Stimulated activated naive B cell treated with anti-CD40 and anti-IgM and Interleukin-4, amounts not matched to agents 10 μg/mL and 1 μg/mL and 100 μg/mL, for 72 hours (primary cell): ENCODE measurements around the gene SDC1.

ENCODE experiments used
- ATAC-seq, 2 donors: fragments of 150-1000 bp; cut with Tn5 transposase; replicated peaks; 2 replicates each; pipeline ENCODE4 v1.10.0; 2021; ENCODE audit warnings: moderate library complexity in 1 of 2
- DNase-seq: peaks from one replicate; pipeline ENCODE4 v3.0.0; 2021
- H3K27ac Mint-ChIP-seq: one replicate; pipeline ENCODE4 v1.8.0; 2022; ENCODE audit warnings: mild to moderate bottlenecking, mixed read lengths
- H3K27me3 Mint-ChIP-seq, 2 donors: one replicate each; pipeline ENCODE4 v1.8.0; 2022; ENCODE audit warnings: mixed read lengths in 2 of 2
- H3K36me3 Mint-ChIP-seq, 2 donors: one replicate each; pipeline ENCODE4 v1.8.0; 2022; ENCODE audit warnings: mixed read lengths in 2 of 2, mild to moderate bottlenecking in 1 of 2
- H3K4me1 Mint-ChIP-seq, 2 donors: one replicate each; pipeline ENCODE4 v1.8.0; 2022; ENCODE audit warnings: mixed read lengths in 2 of 2, mild to moderate bottlenecking in 1 of 2
- H3K4me3 Mint-ChIP-seq, 2 donors: one replicate each; pipeline ENCODE4 v1.8.0; 2022; ENCODE audit warnings: mild to moderate bottlenecking in 2 of 2, mixed read lengths in 2 of 2, moderate library complexity in 1 of 2
- H3K9me3 Mint-ChIP-seq, 2 donors: one replicate each; pipeline ENCODE4 v1.8.0; 2022; ENCODE audit warnings: mixed read lengths in 2 of 2, mild to moderate bottlenecking in 1 of 2

SDC1 gene

DNA sequence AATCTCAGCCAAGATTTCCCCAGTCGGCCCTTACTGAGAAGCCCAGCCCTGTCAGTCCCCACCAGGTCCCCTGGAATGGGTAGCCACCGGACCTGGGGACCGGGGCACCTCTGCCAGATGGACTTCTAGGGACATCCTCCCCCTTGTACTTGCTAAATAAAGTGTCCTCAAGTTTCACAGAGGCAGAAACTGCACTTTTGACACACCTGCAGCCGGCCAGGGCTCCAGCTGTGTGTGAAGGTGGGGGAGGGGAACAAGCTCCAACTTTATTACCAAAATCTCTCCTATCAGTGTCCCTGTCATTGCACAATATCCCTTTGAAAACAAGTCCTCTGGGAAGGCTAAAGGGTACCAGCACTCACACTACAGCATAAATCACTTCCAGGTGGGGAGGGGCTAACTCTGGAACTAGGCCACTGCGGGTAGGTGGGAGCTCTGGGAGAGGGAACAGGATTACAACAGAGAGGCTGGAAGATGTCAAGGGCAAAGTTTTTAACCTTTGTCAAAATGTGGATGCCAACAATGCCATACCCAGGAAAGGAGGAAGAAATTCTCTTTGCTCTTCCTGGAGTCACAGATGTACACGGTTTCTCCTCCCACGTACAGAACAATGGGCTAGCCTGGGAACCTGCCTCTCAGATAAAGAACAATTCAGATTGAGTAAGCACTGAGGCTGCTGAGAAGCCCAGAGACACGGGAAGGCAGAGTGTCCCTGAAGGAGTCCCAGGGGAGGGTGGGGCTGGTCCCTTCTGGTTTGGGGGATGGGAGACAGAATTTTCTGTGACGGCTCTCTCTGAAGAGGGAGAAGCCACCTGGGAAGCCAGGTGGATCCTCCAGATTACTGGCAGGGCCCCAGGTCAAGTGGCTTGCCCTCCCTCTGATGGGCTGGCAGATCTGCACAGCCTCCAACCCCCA is 11.0 kb downstream of the SDC1 start:
- peaks cover 5 to 6% of the 10 kb centered on the region in 2 donors for H3K27me3 Mint-ChIP-seq
- H3K36me3 Mint-ChIP-seq, result no peaks in the 10 kb centered on the region
- no peak for ATAC-seq
- DNase-seq, result no peak
- no peaks in the 10 kb centered on the region for H3K4me1 Mint-ChIP-seq
- H3K27ac Mint-ChIP-seq, result peak overlapping the region; percentile 32
- no peaks in the 10 kb centered on the region for H3K9me3 Mint-ChIP-seq
- H3K4me3 Mint-ChIP-seq, result no peak overlapping the region

DNA sequence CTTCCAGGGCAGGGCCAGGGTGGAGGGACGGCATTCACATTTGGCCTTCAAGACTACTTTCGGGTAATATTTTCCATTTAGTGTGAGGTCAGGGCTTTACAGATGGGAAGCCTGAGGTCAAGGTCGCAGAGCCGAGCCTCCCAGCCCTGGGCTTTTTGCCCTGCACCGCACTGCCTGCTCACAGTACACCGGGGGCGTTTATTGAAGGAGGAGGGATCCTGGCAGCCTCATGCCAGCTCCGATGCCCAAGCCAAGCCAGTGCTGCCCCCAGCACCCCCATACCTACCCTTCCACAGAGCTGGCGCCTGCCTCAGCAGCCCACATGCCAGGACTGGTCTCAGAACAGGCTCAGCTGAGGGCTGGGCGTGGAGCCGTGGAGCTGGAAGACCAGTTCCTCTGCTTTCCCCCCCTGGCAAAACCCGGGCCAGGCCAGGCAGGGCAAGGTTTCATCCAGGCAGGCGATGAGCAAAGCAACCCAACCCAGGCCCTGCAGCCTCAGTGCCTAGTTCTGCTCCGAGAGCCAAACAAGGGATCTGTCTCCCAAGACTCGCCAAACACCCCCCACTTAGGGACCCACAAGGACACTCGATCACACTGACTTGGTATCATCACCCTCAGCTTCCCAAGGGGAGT is 11.9 kb downstream of the SDC1 start:
- H3K9me3 Mint-ChIP-seq, result no peaks in the 10 kb centered on the region
- no peak overlapping the region for H3K27ac Mint-ChIP-seq
- H3K4me3 Mint-ChIP-seq, result no peak overlapping the region
- ATAC-seq (no peak), DNase-seq (no peak)
- H3K4me1 Mint-ChIP-seq, result no peaks in the 10 kb centered on the region
- no peaks in the 10 kb centered on the region for H3K36me3 Mint-ChIP-seq
- H3K27me3 Mint-ChIP-seq, result no peaks in the 10 kb centered on the region

DNA sequence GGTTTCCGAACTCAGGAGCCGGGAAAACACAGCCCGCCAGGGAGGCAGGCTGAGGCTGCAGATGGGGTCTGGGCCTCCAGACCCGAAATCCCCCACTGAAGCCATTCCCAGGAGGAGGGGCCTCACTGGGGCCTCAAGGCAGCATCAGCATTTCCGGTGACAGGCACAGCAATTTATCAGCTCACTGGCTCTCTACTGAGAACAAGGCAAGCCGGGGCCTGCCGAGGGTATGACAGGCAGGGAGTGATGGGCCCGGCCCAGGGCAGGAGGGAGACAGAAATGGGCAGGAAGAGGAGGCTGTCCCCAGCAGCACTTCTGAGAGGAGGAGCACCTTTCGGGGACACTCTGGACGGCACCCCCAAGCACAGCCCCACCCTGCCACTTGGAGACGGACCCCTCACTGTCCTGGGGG is 12.5 kb downstream of the SDC1 start:
- Mint-ChIP-seq H3K27ac (no peak overlapping the region), H3K27me3 (no peaks in the 10 kb centered on the region), H3K4me1 (no peaks in the 10 kb centered on the region), H3K36me3 (no peaks in the 10 kb centered on the region), H3K4me3 (no peak overlapping the region), H3K9me3 (no peaks in the 10 kb centered on the region)
- DNase-seq, result no peak
- ATAC-seq, result no peak

DNA sequence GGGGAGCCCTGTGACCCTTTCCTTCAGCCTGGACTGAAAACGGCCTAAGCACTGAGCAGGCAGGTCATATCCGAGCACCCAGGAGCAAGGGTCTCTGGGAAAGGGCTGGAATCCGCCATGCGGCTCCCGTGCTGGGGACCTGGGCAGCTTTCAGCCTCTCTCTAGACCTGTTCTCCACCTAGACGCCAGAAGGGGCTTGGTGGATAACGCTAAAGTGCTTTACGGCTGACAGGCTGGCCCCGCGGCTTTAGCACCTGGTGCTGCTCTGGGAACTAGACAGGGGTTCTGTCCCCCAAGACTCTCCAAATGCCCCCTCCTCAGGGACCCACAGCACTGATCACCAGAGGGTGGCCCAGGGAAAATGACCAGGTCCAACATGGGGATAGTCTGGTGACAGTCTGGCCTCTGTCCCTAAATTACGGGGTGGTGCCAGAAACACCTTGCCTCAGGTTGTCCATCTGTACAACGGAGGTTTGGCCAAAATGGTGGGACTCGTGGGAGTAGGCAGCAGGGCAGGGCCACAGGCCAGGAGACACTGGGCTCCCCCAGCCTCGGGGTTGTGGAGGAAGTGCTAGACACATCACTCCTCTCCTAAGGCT is 13.0 kb downstream of the SDC1 start:
- Mint-ChIP-seq H3K36me3 (no peaks in the 10 kb centered on the region), H3K9me3 (no peaks in the 10 kb centered on the region), H3K27ac (no peak overlapping the region), H3K4me1 (peaks cover 0 to 2% of the 10 kb centered on the region in 2 donors), H3K27me3 (no peaks in the 10 kb centered on the region), H3K4me3 (no peak overlapping the region)
- no peak for ATAC-seq
- DNase-seq, result no peak

DNA sequence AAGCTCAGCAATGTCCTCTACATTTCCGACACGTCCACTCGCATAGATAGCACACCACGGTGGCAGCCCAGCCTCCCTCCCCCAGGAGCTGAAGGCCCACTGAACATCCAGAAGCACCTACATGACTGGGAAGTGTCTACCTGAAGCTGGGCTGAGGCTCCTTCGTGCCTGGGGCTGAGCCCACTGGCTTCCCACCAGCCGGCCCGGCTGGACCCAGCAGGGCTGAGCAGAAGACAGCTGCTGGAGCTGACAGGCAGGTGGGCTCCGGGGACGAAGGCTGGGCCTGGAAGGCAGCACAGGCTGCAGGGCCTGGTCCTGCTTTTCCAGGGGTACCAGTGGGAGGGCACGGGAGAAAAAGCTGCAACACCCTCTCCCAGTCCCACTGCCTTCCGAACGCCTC is 13.5 kb downstream of the SDC1 start:
- Mint-ChIP-seq H3K27me3 (no peaks in the 10 kb centered on the region), H3K4me1 (peaks cover 2 to 8% of the 10 kb centered on the region in 2 donors), H3K36me3 (no peaks in the 10 kb centered on the region), H3K9me3 (no peaks in the 10 kb centered on the region), H3K27ac (no peak overlapping the region), H3K4me3 (no peak overlapping the region)
- ATAC-seq, result no peak
- no peak for DNase-seq

DNA sequence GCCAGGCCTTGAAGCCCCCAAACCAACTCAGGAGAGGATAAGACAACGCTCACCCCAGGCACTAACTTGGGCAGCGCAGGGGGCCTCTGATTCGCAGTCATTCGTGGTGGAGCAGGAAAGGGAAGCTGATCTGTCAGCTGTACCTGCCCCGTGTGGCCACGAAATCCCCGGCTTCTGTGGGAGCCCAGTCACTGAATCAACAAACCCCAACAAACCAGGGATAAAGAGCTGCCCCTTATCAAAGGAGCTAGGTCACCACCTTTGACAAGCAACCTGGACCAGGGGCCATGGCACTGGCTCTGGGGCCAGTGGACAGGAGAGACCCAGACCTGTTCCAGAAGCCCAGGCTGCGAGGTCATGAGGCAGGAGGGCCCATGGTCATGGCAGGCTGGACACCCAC is 14.5 kb downstream of the SDC1 start:
- Mint-ChIP-seq H3K4me1 (peaks cover 3 to 8% of the 10 kb centered on the region in 2 donors), H3K9me3 (no peaks in the 10 kb centered on the region), H3K4me3 (no peak overlapping the region), H3K27ac (no peak overlapping the region), H3K36me3 (no peaks in the 10 kb centered on the region), H3K27me3 (no peaks in the 10 kb centered on the region)
- no peak for DNase-seq
- ATAC-seq, result no peak

DNA sequence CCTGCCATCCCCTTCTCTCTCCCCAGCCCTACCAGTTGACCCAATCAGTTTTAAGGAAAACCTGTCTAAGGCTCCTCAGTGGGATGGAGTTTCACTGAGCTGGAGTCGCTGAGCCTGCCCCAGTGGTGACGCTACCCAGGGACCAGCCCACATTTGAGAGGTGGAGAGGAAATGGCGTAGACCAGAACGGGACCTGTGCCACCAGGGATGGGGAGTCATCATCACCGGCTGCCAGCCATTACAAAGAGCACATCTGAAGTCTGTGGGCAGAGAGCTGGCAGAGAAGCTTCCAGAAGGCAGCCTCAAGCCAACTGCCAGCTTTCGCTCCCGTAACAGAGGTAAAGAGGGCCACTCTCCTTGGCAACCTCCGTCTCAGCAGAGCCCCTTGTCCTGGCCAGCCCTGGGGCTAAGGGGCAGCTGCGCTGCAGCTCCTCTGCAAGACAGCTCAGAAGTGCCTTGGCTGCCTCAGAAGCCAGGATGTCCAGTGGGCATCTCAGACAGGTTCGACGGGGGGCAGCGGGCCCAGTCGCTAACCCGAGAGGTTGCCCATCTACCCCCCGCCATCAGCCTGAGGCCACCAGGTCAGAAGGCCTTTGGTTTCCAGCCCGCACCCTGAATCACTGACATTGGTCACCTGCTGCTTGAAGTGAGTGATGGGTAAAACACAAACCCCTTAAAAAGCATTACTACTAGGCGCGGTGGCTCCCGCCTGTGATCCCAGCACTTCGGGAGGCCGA is 15.4 kb downstream of the SDC1 start:
- Mint-ChIP-seq H3K27ac (peak overlapping the region; percentile 57), H3K27me3 (no peaks in the 10 kb centered on the region), H3K9me3 (no peaks in the 10 kb centered on the region), H3K4me1 (peaks cover 3 to 8% of the 10 kb centered on the region in 2 donors), H3K36me3 (no peaks in the 10 kb centered on the region), H3K4me3 (no peak overlapping the region)
- no peak for ATAC-seq
- DNase-seq, result no peak

DNA sequence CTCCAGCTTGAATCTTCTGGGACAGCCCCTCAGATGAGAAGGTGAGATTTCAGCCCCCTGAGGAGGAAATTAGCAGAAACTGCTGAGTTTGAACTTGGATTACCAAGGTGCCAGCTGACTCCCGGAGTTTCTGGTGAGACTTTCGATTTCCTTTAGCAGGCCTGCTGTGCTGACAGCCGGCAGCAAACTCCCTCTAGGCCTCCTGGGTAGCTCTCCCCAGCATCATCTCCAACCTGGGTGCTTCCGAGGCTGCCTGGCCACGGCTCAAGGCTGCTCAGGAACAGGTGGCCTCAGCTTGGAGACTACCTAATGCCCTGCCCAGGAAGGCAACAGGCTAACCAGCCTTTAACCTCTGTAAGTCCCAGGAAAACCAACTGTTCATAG is 16.5 kb downstream of the SDC1 start:
- H3K9me3 Mint-ChIP-seq, result no peaks in the 10 kb centered on the region
- no peak overlapping the region for H3K27ac Mint-ChIP-seq
- peaks cover 3 to 8% of the 10 kb centered on the region in 2 donors for H3K4me1 Mint-ChIP-seq
- H3K4me3 Mint-ChIP-seq, result no peak overlapping the region
- ATAC-seq, result no peak
- no peaks in the 10 kb centered on the region for H3K36me3 Mint-ChIP-seq
- H3K27me3 Mint-ChIP-seq, result no peaks in the 10 kb centered on the region
- no peak for DNase-seq

DNA sequence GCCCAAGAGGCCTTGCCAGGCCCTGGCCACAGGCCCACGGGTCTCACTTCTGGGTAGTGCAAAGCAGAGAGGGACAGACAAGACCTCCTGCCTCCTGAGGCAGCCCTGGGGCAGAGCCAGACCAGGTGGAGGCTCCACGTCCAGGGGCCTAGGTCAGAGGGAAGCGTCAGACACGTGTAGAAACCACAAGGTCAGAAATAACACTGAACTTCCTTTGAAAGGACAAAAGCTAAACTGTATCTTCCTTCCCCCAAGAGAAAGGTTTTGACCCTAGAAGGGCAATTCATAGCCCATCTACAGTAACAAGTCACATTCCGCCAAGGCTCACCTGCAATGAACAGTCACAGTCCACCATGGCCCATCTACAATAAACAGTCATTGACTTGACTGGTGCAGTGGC is 17.9 kb downstream of the SDC1 start:
- Mint-ChIP-seq H3K4me1 (peaks cover 3 to 8% of the 10 kb centered on the region in 2 donors), H3K27me3 (no peaks in the 10 kb centered on the region), H3K4me3 (no peak overlapping the region), H3K27ac (peak overlapping the region; percentile 63), H3K36me3 (no peaks in the 10 kb centered on the region), H3K9me3 (no peaks in the 10 kb centered on the region)
- no peak for DNase-seq
- peak; percentile 36 for ATAC-seq

DNA sequence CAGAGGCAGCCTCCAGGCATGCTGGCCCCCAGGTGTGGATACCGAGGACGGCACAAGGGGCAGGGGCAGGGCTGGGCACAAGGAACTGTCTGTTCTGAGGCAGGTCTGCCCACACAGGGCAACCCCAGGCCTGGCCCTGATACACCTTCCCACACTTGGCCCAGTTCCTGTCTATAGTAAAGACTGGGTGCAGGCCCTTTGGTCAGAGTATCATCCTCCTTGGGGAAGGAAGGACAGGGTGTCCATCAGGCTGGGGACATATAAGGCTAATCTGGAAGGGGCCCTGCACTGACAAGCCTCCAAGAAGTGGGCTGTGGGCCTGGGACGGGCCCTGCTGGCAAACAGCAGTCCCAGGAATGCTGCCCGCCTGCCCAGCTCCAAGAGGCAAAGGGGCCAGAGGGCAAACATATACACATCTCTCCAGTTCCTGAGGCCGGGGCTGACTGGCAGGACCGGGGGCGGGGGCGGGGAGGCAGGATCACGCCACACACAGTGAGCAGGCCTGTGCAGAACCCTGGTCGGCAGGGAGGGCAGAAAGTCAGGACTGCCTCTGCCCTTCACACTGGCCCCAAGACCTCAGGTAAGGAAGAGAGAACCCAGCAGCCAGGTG is 18.9 kb downstream of the SDC1 start:
- H3K9me3 Mint-ChIP-seq, result no peaks in the 10 kb centered on the region
- no peaks in the 10 kb centered on the region for H3K36me3 Mint-ChIP-seq
- H3K4me3 Mint-ChIP-seq, result no peak overlapping the region
- DNase-seq, result no peak
- no peaks in the 10 kb centered on the region for H3K27me3 Mint-ChIP-seq
- ATAC-seq, result no peak
- peaks cover 3 to 8% of the 10 kb centered on the region in 2 donors for H3K4me1 Mint-ChIP-seq
- no peak overlapping the region for H3K27ac Mint-ChIP-seq

DNA sequence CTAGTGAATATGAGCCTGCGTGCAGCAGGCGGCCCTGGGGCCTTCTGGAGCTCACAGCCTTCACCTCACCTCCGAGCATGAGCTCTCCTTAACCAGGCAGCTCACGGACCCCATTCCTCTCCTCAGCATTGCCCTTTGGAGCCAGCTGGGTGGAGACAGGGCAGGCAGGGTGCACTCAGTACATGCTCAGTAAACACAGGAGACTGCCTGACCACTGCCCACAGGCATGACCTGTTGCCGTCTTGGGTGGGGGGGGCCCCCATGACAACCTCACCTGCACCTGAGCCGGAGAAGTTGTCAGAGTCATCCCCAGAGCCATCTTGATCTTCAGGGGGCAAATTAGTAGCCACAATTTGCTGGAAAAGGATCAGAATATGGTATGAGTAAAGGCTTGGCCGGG is 19.9 kb downstream of the SDC1 start:
- Mint-ChIP-seq H3K27ac (no peak overlapping the region), H3K9me3 (no peaks in the 10 kb centered on the region), H3K27me3 (no peaks in the 10 kb centered on the region), H3K4me3 (no peak overlapping the region), H3K36me3 (no peaks in the 10 kb centered on the region), H3K4me1 (peaks cover 3 to 8% of the 10 kb centered on the region in 2 donors)
- ATAC-seq, result no peak
- no peak for DNase-seq

DNA sequence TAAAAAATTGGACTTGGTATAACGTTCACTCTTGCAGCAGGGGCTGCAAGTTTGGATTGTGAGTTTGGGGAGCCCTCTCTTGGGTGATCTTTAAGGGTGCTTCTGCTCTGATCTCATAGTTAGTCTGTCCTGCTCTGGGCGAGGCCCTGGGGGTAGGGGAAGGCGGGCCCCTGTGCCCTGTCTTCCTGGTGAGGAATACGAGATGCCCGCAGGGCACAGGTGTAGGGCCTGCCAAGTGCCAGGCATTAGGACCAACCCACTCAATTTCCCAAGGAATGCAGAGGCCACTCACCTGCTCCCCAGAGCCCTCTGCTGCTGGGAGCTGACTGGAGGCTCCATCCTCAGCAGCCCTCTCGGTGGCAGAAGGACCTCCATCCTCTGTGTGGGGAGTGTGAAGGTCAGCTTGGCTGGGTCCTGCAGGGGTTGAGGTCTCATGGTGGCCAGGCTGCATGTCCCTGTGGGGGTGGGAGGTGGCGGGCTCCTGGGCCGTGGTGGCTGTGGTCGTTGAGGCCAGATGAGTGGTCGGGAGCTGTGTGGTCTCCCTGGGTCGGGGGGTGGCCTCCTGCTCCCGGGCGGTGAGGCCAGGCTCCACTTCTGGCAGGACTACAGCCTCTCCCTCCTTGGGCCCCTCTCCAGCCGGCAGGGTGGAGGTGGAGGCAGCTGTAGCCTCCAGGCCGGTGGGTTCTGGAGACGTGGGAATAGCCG is 21.3 kb downstream of the SDC1 start:
- DNase-seq (no peak), ATAC-seq (no peak)
- no peak overlapping the region for H3K4me3 Mint-ChIP-seq
- no peaks in the 10 kb centered on the region for H3K9me3 Mint-ChIP-seq
- H3K4me1 Mint-ChIP-seq, result peaks cover 3 to 8% of the 10 kb centered on the region in 2 donors
- no peak overlapping the region for H3K27ac Mint-ChIP-seq
- H3K36me3 Mint-ChIP-seq, result no peaks in the 10 kb centered on the region
- H3K27me3 Mint-ChIP-seq, result no peaks in the 10 kb centered on the region

DNA sequence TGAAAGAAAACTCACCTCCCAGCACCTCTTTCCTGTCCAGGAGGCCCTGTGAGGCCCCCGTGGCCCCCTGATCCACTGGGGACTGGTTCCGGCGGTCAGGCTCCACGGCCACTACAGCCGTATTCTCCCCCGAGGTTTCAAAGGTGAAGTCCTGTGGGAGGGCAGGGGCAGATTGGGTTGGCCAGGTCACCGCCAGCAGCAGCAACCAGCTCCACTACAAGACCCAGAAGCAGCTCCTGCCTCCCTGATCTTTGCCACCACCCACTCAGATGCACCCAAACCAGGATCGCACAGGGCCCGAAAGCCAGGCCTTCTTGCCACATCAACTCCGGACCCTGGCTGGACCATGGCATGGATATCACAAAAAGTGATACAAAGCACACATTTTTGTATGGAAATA is 21.9 kb downstream of the SDC1 start:
- no peak overlapping the region for H3K27ac Mint-ChIP-seq
- H3K4me1 Mint-ChIP-seq, result peaks cover 3 to 8% of the 10 kb centered on the region in 2 donors
- no peaks in the 10 kb centered on the region for H3K9me3 Mint-ChIP-seq
- no peak overlapping the region for H3K4me3 Mint-ChIP-seq
- no peaks in the 10 kb centered on the region for H3K36me3 Mint-ChIP-seq
- DNase-seq (no peak), ATAC-seq (no peak)
- peaks cover 0 to 2% of the 10 kb centered on the region in 2 donors for H3K27me3 Mint-ChIP-seq
